Hematopoietic multipotent progenitor cell treated with erythropoietin and hydrocortisone succinate and interleukin-3 and kit ligand, for 6 days (in vitro differentiated cells): Measurements from ENCODE around the gene LIN7C.

ENCODE experiments used
- DNase-seq: peaks from one replicate; pipeline ENCODE4 v3.0.0-alpha.2; 2015

Gene LIN7C

GRCh38 chr11:27507557-27508322 is 1.2 kb upstream of the LIN7C start:
- DNase-seq: no peak

DNA sequence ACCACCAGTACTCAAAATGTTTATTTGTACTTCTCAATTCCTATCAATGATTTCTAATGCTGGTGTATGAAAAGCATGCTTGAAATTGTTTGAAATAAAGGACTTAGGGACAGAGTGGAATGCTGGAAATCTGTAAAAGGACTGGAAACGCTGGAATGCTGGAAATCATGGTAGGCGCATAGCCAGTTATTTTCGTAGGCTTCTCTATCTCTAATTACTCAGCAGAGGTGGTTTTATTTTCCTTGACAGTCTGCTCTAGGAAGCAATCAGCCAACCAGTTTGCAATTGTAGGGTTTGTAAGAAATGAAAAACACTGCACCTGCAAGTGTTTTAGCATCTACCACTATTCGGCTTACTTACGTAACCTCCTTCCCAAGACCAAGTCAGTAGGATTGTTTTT is 788 bp downstream of the LIN7C start:
- peak; percentile 30 for DNase-seq

DNA sequence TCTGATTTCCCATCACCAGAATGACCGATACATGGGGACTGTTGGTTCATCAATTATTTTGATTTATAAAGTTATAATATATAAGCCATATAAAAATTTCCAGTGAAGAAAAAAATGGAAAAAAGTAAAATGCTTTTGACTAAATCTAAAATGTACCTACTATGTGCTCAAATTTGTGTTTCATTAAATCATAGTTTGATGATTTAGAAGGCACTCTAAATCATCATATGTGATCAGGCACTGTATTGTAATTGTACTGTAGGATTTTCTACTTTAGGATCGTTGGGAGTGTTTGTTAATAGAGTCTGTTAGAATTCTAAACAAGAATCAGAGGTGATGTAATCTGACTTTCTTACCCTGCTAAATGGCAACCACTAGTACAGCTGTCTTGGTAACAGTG is 2.4 kb downstream of the LIN7C start:
- DNase-seq: no peak

DNA sequence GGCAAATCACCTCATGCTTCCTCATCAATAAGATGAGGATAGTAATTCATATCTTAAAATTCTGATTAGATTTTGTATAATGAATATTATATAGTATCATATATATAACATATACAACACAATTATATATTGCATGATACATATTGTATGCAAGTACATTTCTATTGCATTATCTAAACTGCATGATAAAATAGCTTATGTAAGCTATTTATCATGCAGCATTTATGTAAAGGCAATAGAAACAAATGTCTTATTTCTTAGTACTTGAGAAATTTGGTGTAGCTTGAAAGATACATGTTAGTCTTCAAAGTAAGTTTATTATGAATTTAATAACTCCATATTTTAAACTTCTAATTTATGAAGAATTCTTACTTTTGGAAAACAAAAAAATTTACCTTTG is 5.5 kb downstream of the LIN7C start:
- DNase-seq: no peak

GRCh38 chr11:27497911-27498310 is 8.7 kb downstream of the LIN7C start:
- no peak for DNase-seq

GRCh38 chr11:27497284-27497866 is 9.2 kb downstream of the LIN7C start:
- DNase-seq: peak; percentile 72

GRCh38 chr11:27496461-27496860 is 10.1 kb downstream of the LIN7C start:
- no peak for DNase-seq

DNA sequence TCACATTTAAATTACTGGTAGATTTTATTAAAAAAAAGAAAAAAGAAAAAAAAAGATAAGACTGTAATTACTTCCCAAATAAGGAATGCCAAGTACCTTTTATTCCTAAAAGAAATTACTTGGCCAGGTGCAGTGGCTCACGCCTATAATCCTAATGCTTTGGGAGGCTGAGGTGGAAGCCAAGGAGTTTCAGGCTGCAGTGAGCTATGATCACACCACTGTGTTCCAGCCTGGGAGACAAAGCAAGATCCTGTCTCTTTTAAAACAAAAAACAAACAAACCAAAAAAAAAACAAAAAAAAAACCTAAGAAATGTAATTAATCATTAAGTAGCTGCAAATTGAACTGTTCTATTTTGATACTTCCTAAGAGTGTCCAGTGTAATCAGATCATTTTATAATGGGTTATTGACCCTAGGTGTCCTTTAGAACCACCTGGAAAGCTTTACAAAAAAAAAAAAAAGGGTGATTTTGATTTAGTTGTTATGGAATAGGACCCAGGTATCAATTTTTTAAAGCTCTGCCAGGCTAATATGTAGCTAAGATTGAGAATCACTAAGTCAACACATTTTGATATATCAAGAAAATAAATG is 10.8 kb downstream of the LIN7C start:
- no peak for DNase-seq

GRCh38 chr11:27489092-27489491 is 17.5 kb downstream of the LIN7C start:
- no peak for DNase-seq

- DNase-seq: no peak
Observed at GRCh38 chr11:27487706-27488105, 18.9 kb downstream of the LIN7C start.

GRCh38 chr11:27485930-27486773 is 20.4 kb downstream of the LIN7C start:
- peak; percentile 82 for DNase-seq

DNA sequence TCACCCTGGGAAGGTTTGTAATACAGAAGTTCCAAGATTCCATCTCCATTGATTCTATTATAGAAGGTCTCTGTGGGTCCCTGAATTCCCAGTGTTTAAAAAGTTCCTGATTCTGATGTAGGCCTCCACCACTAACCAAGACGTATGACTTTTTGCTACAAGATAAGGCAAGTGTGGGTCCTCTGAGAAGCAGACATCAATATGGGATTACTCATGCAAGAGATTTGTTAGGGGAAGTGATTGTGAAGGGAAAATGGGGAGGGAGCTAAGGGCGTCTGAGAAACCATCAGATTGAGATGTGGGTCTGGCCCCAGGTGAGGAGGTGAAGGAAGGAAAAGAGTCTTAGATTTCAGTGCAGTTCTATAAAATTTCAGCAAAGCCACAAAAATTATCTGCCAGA is 23.8 kb downstream of the LIN7C start:
- no peak for DNase-seq

GRCh38 chr11:27481992-27482391 is 24.6 kb downstream of the LIN7C start:
- no peak for DNase-seq

GRCh38 chr11:27477831-27478230 is 28.7 kb downstream of the LIN7C start:
- no peak for DNase-seq

- DNase-seq: no peak
Observed at GRCh38 chr11:27477243-27477642, 29.3 kb downstream of the LIN7C start.

DNA sequence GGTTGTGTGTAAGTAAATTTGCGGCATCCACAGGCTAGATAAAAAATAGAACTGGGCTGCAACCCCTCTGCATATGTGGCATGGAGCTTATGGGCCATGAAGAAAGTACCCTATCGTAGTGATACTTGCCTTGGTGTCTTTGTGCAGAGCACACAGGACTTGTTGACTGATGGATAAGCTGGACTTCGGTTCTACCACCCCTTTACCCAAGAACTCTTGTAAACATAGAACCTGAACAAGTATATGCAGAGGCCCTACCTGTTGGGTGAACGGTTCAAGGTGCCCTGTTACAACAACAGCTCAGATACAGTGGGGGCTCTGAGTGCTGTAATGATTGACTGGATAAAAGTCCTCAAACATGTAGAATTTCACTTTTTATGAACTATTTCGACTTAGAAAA is 30.9 kb downstream of the LIN7C start:
- DNase-seq: no peak

- DNase-seq: no peak
Observed at GRCh38 chr11:27473017-27473406, 33.6 kb downstream of the LIN7C start.

DNA sequence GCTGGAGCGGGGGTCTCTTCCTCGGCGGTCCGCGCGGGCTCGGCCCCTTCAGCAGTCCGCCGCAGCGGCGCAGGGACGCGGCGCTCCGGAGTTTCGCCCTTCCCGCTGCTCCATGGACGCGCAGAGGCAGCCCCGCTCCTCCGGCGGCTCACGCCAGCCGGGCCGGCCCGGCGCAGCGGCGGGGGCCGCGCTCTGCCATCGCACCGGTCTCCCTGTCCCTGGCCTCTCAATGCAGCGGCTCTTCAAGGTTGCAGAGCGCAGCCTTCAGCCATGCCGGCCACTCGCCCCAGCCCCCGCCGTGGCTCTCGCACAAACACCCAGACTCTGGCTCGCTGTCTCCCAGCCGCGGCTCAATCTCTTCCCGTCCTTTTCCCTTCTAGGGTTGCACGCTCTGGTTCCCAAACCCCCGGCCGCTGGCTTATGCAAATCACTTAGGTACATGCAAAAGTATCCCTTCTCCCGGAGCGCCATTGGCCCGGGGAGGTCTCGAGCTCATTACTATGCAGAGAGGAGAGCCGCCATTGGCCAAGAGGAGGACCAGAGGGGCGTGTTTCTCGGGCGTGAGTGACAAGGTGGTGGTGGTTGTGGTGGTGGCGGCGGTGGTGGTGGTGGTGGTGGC is 34.1 kb downstream of the LIN7C start, which contains the start of gene LGR4:
LGR4 (minus strand) TSS at position 393 of the 619 bp plus-strand sequence. CDS start 488 bp downstream, outside the sequence.
- DNase-seq: peak; percentile 93

- DNase-seq: peak; percentile 53
Observed at GRCh38 chr11:27471589-27472397, 34.8 kb downstream of the LIN7C start.

- DNase-seq: no peak
Observed at GRCh38 chr11:27470826-27471588, 35.6 kb downstream of the LIN7C start.

- DNase-seq: no peak
Observed at GRCh38 chr11:27470166-27470565, 36.4 kb downstream of the LIN7C start.
